ENCODE data around the gene COMT.
A peak's percentile ranks its signal among the peaks of the same experiment; 100 is the strongest.

COMT gene

GRCh38 chr22:19955241-19956128 lies 13.9 kb downstream of the COMT start:
- DNase-seq: no peak

DNA sequence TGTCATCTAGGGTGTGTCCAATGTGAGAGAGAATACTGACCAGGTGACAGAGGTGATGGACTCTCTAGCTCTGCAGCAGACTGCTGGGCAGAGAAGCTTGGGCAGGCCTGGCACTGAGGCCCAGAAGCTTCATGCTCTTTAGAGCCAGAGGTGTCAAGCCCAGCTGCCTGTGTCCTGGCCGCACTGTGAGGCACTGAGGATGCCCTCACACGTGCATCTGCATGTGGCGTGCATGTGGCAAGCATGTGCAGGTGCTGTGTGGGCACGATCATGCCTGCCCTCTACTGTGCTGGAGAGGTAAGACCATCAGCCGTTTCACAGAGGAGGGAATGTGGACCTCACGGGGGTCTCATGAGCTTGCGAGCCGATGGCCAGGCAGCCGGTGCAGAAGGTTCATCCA lies 15.9 kb downstream of the COMT start:
- no peak for DNase-seq

DNA sequence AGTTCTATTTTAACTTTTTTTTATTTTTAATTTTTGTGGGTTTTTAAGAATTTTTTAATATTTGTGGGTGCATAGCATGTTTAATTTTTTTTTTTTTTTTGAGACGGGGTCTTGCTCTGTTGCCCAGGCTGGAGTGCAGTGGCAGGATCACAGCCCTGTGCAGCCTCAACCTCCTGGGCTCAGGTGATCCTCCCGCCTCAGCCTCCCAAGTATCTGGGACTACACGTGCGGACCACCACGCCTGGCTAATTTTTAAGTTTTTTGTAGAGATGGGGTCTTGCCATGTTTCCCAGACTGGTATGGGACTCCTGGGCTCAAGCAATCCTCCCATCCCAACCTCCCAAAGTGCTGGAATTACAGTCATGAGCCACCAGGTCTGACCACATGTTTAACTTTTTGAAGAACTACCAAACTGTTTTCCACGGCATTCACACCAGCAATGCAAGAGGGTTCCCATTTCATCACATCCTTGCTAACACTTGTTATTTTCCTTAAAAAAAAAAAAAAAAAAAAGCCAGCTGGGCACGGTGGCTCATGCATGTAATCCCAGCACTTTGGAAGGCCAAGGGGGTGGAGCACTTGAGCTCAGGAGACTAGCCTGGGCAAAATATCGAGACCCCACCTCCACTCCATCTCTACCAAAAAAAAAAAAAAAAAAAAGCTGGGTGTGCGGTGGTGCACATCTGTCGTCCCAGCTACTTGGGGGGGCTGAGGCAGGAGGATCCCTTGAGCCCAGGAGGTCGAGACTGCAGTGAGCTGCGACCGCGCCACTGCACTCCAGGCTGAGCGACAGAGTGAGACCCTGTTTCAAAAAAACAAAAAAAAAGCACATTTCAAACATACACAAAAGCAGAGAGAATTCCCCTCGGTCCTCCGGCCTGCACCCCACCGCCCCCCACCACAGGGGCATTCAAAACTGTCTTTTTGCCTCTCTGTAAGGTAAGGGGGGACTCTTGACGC lies 16.8 kb downstream of the COMT start:
- DNase-seq: no peak

GRCh38 chr22:19959043-19959586 lies 17.5 kb downstream of the COMT start:
- DNase-seq: peak; percentile 84

- peak; percentile 64 for DNase-seq
Measured at GRCh38 chr22:19959587-19960490, 18.3 kb downstream of the COMT start.

DNA sequence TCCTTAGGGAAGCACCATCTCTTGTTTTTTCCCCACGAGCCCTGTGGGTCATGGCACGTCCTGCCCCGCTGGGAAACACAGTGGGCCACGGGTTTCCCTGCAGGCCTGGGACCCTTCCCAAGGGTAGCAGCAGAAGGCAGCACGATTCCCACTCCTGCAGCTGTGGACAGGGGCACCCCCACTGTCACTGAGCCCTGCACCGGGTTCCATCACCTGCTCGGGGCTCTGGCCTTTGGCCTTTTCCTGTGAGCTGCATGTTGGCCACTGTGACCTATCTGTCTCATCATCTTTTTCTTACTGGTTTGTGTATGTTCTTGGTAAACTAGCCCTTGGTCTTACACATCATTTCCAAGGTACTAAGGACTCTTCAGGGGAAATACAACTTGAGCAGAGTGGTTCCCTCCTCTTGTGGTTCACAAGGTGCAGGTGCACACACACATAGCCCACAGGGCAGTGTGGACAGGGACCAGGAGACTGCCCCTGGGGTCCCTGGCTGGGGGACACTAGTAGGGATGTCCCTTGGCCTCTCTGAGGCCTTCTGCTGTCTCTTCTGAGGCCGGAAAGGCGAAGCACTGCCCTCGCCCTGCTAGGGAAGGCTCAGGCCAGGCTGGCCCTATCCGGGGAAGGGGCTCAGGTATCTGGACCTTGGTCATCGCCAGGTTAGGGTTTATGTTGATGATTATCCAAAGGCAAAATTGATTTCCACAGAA lies 19.1 kb downstream of the COMT start:
- no peak for DNase-seq

- no peak for DNase-seq
Measured at GRCh38 chr22:19961201-19961580, 19.6 kb downstream of the COMT start.

GRCh38 chr22:19961868-19962245 lies 20.3 kb downstream of the COMT start:
- DNase-seq: no peak

GRCh38 chr22:19962246-19962908 lies 20.8 kb downstream of the COMT start:
- DNase-seq: peak; percentile 57

DNA sequence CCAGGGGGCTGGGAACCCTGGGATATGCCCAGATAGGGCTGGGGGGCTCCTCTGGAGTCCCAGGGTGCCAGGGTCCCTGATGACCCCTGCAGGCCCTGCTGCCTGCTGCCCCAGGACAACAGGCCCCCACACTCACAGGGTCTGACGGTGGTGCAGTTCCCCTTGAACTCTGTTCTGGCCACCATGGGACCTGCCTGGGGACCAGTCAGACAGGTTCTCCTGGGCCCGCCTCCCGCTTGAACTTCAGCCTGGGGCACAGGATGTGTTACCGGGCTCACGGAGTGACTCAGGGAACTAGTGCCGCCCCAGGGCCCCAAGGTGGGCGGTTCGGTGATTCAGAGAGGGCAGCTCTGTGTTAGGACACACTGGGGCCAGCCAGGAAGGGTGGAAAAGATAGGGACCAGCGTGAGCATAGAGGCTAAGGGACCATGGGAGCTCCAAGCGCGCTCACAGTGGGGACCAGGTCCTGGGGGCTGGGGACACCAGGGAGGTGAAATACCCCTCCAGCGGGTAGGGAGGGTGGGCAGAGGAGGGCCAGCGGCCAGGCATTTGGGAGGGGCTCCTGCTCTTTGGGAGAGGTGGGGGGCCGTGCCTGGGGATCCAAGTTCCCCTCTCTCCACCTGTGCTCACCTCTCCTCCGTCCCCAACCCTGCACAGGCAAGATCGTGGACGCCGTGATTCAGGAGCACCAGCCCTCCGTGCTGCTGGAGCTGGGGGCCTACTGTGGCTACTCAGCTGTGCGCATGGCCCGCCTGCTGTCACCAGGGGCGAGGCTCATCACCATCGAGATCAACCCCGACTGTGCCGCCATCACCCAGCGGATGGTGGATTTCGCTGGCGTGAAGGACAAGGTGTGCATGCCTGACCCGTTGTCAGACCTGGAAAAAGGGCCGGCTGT lies 21.6 kb downstream of the COMT start:
- DNase-seq: no peak

DNA sequence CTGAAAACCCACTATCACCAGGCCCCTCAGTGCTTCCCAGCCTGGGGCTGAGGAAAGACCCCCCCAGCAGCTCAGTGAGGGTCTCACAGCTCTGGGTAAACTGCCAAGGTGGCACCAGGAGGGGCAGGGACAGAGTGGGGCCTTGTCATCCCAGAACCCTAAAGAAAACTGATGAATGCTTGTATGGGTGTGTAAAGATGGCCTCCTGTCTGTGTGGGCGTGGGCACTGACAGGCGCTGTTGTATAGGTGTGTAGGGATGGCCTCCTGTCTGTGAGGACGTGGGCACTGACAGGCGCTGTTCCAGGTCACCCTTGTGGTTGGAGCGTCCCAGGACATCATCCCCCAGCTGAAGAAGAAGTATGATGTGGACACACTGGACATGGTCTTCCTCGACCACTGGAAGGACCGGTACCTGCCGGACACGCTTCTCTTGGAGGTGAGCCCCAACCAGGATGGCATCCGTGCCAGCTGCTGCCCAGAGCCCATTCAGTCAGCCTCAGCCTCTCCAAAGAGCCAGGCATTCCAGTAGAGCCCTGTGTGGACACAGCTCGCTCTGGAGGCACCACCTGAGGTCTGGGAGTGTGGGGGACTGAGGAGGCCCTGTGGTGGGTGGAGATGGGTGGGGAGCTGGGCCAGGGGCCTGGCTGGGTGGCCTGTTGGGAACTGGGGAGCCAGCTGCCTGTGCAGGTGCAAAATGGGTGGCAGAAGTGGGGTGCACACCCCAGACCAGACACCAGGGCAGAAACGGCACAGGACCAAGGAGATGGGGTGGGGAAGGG lies 22.5 kb downstream of the COMT start:
- no peak for DNase-seq

GRCh38 chr22:19964701-19965386 lies 23.3 kb downstream of the COMT start:
- DNase-seq: no peak

DNA sequence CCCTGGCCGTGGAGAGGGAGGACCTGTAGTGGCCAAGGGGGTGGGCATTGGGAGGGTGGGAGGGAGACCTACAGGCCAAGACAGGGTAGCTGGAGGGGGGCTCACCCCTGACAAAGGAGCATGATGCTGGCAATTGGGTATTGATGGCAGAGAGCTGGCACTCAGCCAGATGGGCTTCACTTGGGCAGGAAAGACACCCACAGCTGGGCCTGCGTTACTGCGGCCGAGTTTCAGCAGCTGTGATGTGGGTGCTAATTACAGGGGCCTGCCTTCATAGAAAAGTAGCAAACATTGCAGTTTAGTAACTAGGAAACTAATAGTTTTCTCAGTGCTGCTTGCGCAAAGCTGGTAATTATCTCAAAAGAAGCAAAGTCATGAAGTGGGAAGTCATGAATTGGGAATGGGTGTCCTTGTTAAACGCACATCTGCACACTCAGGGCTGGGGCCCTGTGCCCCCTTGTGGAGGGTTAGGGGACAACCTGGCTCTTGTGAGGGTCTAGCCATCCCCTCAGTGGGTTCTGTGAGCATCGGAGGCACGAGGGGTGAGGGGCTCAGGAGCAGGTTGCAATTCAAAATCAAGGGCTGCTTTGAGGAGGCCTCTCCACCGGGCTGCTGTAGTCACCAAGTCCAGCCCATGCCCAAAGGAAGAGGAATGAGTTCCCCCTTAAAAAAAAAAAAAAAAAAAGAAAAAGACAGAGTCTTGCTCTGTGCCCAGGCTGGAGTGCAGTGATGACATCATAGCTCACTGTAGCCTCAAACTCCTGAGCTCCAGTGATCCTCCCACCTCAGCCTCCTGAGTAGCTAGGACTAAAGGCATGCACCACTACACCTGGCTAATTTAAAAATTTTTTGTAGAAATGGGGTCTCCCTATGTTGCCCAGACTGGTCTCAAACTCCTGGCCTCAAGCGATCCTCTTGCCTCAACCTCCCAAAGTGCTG lies 24.5 kb downstream of the COMT start:
- DNase-seq: no peak

DNA sequence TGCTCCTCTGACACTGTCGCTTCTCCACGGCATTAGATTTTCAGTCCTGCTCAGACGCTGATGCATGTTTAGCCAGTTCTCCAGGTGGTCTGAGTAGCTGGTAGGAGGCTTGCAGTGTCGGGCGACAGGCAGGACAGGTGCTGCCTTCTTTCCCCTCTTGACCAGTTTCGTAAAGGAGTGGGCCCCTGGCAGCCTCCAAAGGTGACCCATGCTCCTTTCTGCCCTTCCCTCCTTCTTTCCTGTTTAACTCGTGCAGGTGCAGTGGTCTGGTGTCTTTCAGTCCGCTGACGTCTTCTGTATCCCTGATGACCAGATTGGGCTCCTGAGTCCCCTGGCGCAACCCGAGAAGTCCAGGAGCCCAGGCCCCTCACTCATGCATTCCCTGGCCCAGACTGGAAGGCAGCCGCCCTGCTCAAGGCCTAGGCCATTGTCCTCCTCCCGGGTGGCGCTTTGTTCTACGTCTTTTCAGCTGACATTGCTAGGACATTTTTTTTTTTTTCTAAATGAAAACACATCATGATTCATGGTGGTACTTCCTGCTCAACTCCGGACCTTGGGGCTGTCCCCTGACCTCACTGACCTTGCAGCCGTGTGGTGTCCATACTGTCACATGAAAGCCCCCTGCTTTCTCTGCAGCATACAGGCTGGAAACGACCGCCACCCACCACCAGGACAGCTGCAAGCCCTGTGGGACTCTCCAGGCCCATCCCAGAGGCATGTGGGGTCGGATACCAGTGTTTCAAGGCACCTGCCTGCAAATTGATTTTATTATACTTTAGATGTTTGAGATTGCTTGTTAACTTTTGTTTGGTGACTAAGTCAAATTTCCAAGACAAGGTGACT lies 25.6 kb downstream of the COMT start:
- DNase-seq: no peak

GRCh38 chr22:19967850-19968449 lies 26.4 kb downstream of the COMT start:
- no peak for DNase-seq

Data from right kidney (tissue), 1 donor.